Stimulated activated CD8-positive, alpha-beta memory T cell treated with anti-CD3 and anti-CD28 coated beads, Interleukin-12 subunit alpha, Interleukin-12 subunit beta, amount 100 ng/mL, for 24 hours (primary cell): ENCODE measurements around the gene SRPK2.
"Not testable (repeated sequence)": the region's sequence is repeated elsewhere in the genome, so short reads cannot be mapped to it uniquely, and the experiment has no call there.

Experiments used
- DNase-seq: peaks from one replicate; pipeline ENCODE4 v3.0.0-alpha.2; 2020; ENCODE audit errors: extremely low read depth

Gene SRPK2

DNA sequence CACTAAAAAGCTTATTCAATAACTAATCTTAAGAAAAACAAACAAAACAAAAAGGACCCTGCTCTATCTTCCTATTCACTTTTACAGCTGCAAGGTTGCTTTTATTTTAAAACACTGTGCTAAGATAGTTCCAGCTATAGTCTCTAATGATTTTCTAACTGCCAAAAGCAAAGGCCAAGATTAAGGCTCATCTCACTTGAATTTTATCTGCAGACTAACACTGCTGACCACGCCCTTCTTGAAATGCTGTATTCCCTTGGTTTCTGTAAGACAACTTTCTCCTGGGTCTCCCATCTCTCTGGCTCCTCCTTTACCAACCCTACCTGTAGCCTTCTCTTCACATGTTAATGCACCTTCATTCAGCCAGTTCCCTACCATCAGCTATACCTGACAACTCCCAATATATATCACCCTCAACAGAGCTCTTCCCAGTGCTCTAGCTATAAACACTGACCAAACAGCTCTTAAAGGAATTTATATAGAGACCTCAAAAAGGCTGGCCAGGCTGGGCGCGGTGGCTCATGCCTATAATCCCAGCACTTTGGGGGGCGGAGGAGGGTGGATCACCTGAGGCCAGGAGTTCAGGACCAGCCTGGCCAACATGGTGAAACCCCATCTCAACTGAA lies 11.7 kb downstream of the SRPK2 start:
- no peak for DNase-seq

DNA sequence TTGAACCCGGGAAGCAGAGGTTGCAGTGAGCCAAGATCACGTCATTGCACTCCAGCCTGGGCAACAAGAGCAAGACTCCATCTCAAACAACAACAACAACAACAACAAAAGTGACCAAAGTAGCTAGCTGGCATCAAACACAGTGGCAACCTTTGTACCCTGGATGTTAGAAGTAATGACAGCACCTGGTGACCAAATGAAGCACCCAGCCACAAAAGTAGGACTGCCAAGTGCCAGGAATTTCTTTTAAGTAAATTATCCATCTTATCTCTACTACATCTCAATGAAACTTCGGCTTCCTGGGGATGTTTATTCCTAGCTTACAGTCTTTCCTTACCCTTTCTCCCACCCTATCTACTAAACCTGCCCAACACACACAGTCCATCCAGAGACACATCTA lies 18.8 kb downstream of the SRPK2 start:
- no peak for DNase-seq

DNA sequence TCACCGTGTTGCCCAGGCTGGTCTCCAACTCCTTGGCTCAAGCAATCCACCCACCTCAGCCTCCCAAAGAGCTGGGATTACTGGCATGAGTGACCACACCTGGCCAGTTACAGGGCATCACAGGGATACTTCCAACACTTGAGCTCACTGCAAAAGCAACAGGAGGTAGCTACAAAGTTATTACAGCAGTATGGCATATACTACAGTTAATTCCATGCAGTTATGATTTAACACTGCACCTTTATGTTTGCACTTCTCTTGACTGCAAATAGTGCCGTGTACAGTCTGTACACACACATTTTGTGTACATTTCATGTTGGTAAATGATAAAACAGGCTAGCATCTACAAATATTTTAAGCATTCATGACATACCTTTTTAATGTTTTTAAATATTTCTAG lies 21.3 kb downstream of the SRPK2 start:
- DNase-seq, result no peak

DNA sequence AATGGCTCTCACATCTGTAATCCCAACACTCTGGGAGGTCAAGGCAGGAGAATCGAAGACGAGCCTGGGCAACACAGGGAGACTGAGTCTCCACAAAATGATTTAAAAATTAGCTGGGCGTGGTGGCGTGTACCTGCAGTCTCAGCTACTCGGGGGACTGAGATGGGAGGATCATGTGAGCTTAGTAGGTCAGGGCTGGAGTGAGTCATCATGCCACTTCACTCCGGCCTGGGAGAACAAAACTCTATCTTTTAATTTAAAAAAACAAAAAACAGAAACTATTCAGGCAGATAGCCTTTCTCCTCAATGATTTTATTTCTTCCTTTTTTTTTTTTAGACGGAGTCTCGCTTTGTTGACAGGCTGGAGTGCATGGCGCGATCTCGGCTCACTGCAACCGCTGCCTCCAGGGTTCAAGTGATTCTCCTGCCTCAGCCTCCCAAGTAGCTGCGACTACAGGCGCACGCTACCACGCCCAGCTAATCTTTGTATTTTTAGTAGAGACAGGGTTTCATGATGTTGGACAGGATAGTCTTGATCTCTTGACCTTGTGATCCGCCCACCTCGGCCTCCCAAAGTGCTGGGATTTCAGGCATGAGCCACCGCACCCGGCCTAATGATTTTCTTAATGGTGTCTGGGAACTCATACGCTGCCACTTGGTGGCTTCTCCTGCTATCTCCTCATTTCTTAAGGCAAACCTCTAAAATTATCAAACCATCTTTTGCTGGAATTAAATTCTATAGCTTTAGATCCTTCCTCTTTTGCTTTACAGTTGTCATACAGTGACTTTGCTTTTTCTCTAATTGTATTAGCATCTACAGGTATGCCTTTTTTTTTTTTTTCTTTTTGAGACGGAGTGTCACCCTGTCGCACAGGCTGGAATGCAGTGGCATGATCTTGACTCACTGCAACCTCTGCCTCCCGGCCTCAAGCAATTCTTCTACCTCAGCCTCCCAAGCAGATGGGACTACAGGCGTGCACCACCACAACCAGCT lies 22.9 kb downstream of the SRPK2 start:
- no peak for DNase-seq

DNA sequence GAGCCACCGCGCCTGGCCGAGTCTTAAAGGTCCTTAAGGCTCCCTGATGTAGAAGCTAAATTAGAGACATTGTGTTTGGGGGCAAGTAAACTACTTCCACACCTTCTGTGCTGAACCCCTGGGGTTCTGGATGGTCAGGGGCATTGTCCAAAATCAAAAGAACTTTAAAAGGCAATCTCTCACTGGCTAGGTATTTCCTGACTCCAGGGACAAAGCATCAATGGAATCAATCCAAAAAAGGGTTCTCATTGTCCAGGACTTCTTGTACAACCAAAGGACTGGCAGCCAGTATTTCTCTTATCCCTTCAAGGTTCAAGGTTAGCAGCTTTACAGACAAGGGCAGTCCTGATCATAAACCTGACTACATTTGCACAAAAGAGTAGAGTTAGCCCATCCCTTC lies 24.0 kb downstream of the SRPK2 start:
- no peak for DNase-seq

DNA sequence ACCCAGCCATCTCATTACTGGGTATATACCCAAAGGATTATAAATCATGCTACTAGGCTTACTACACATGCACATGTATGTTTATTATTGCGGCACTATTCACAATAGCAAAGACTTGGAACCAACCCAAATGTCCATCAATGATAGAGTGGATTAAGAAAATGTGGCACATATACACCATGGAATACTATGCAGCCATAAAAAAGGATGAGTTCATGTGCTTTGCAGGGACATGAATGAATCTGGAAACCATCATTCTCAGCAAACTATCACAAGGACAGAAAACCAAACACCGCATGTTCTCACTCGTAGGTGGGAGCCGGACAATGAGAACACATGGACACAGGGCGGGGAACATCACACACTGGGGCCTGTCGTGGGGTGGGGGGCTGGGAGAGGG lies 25.1 kb downstream of the SRPK2 start:
- DNase-seq, result not testable (repeated sequence)

DNA sequence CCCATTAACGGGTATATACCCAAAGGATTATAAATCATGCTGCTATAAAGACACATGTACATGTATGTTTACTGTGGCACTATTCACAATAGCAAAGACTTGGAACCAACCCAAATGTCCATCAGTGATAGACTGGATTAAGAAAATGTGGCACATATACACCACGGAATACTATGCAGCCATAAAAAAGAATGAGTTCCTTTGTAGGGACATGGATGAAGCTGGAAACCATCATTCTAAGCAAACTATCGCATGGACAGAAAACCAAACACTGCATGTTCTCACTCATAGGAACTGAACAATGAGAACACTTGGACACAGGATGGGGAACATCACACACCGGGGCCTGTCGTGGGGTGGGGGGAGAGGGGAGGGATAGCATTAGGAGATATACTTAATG lies 26.0 kb downstream of the SRPK2 start:
- DNase-seq, result not testable (repeated sequence)

DNA sequence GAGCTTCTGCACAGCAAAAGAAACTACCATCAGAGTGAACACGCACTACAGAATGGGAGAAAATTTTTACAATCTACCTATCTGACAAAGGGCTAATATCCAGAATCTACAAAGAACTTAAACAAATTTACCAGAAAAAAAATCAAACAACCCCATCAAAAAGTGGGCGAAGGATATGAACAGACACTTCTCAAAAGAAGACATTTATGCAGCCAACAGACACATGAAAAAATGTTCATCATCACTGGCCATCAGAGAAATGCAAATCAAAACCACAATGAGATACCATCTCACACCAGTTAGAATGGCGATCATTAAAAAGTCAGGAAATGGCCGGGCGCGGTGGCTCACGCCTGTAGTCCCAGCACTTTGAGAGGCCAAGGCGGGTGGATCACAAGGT lies 26.7 kb downstream of the SRPK2 start:
- DNase-seq, result not testable (repeated sequence)

DNA sequence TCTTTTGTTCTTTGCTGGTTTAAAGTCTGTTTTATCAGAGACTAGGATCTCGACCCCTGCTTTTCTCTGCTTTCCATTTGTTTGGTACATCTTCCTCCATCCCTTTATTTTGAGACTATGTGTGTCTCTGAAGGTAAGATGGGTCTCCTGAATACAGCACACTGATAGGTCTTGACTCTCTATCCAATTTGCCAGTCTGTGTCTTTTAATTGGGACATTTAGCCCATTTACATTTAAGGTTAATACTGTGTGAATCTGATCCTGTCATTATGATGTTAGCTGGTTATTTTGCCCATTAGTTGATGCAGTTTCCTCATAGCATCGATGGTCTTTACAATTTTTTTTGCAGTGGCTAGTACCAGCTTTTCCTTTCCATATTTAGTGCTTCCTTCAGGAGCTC lies 28.6 kb downstream of the SRPK2 start:
- DNase-seq, result not testable (repeated sequence)

DNA sequence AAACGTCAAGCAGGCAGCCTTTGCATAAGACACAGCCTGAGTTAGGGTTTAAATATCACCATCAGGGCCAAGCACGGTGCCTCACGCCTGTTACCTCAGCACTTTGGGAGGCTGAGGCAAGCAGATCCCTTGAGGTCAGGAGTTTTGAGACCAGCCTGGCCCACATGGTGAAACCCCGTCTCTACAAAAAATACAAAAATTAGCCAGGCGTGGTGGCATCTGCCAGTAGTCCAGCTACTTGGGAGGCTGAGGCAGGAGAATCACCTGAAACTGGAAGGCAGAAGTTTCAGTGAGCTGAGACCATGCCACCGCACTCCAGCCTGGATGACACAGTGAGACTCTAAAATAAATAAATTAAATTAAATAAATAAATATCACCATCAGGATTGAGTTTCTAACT lies 33.0 kb downstream of the SRPK2 start:
- no peak for DNase-seq

DNA sequence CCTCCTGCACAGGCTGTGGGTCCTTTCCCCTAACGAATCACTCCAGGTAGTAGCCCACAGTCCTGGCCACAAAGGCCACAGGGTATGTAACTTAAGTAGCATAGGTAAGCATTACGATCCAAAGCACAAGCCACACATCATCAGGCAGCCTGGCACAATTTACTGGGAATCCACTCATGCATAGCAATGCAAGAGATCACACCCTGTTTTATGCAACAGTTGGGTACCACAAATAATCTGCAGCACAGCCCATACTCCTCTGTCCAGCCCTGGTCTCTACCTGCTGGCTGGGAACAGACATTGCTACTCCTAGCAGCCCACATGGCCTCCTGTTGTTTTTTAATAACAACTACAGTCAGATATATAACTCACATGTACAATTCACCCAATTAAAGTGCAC lies 34.3 kb downstream of the SRPK2 start:
- no peak for DNase-seq

DNA sequence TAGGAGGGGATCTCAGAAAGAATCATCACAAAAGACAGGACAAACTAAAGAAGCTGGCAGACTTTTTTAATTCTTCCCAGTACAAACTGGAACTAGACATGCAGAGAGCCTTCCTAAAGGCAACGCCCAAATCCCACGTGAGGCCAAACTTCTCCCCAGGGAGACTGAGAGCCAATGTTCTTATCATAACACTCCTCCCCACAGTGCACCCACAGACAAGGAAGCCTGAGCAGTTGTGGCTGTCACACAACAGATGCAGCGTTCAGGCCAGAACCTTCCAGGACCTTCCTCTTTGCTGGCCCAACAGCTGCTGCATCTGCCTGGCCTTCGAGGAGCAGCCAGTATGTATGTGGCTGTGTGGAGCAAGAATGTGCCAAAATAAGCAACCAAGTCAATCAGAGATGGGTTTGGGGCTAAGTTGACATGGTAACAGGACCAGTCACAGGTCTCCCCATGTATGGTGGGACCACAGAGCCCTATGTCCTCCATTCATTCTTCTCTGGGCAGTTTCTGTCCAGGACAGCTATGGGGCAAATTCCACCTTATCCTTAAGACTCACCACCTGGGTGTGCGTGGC lies 34.9 kb downstream of the SRPK2 start:
- DNase-seq, result no peak

DNA sequence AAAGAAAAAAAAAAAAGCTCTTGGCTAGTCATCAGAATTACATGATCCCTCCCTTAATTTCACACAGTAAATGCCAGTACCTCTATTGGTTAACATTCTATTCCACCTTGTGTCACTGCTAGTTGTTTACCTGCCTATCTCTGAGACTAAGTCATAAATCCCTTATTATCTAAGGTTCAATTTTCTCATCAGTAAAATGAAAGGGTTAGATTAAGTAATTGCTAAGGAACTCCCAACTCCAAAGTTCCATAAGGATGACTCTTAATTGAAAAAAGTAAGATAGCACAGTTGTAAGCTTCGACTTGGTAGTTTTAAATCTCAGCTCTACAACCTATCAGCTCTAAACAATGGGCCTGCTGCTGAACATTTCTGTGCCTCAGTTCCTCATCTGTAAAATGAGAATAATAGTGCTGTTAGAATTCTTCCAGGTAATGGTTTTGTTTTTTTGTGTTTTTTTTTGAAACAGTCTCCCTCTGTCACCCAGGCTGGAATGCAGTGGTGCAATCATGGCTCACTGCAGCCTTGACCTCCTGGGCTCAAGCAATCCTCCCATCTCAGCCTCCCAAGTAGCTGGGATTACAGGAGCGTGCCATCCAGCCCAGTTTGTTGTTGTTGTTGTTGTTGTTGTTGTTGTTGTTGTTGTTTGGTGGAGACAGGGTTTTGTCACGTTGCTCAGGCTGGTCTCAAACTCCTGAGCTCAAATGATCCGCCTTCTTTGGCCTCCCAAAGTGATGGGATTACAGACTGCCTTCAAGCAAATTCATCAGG lies 35.6 kb downstream of the SRPK2 start:
- no peak for DNase-seq

DNA sequence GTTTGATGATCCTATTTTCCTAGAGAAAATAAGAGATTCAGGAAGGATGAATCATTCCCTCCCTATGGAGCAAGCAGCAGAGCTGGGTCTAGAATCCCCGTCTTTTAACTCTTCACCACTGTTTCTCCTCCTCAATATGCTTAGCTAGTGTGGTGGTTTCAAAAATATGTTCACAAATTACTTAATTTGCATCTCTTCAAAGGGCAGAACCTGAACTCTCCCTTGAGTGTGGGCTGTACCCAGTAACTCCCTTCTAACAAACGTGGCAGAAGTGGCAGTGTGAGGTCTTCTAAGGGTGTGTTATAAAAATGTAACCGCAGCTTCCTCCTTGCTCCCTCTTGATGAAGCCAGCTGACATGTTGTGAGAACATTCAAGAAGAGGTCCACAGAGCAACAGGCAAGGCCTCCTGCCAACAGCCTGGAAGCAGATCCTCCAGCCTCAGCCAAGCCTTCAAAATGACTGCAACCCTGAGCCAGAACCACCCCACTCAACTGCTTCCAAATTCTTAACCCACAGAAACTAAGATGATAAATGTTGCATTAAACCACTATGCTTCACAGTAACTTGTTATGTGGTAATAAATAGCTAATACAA lies 36.6 kb downstream of the SRPK2 start:
- DNase-seq, result peak; percentile 16

DNA sequence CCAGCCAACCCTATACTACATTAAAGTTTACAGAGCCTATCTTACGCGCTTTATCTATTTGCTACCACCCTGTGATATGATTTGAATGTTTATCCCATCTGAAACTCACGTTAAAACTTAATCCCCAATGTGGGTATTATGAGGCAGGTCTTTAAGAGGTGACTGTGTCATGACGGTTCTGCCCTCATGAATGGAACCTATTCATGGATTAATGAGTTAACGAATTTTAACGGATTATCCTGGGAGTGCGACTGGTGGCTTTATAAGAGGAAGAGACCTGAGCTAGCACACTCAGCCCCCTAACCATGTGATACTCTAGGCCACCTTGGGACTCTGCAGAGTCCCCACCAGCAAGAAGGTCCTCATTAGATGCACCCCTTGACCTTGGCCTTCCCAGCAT lies 37.8 kb downstream of the SRPK2 start:
- no peak for DNase-seq

DNA sequence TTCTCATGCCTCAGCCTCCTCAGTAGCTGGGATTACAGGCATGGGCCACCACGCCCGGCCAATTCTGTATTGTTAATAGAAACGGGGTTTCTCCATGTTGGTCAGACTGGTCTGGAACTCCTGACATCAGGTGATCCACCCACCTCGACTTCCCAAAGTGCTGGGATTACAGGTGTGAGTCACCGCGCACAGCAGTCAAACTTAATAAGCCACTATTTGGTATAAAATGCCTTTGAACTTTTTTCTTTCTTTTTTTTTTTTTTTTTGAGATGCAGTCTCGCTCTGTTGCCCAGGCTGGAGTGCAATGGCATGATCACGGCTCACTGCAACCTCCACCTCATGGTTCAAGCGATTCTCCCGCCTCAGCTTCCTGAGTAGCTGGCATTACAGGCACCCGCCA lies 40.5 kb downstream of the SRPK2 start:
- not testable (repeated sequence) for DNase-seq

DNA sequence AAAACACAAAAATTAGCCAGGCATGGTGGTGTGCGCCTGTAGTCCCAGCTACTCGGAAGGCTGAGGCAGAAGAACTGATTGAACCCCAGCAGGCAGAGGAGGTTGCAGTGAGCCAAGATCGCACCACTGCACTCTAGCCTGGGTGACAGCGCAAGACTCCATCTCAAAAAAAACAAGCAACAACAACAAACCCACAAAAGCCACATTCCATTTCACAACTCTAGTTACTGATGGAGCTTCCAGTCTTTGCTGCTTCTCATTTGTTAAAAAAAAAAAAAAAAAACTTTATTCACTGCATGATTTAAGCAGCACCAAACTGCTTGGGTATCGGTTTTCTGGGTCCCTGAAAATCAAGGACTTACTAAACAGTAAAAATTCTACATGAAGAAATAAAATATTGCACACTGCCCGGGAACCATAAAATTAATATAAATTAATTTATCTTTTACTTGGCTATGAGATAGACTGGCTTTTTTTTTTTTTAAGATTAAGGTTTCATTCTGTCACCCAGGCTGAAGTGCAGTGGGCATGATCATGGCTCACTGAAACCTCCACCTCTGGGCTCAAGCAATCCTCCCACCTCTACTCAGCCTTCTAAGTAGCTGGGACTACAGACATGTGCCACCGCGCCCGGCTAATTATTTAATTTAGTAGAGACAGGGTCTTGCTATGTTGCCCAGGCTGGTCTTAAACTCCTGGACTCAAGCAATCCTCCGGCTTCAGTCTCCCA lies 42.0 kb downstream of the SRPK2 start:
- DNase-seq, result no peak

DNA sequence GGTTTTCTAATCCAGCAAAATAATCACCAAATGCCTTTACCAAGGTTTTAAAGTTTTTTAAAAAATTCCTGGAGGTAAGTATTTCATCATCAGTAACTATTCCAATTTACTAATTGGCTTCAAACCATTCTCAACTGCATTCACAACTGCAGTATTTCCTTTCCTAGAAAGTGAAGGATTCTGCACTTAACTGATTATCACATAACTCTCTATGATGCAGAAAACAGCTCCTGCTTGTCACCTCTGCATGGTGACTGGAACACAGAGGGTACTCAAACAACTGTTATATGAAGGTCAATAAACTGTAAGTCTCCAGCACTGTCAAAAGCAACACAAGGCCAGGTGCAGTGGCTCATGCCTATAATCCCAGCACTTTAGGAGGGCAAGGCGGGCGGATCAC lies 42.6 kb downstream of the SRPK2 start:
- no peak for DNase-seq

DNA sequence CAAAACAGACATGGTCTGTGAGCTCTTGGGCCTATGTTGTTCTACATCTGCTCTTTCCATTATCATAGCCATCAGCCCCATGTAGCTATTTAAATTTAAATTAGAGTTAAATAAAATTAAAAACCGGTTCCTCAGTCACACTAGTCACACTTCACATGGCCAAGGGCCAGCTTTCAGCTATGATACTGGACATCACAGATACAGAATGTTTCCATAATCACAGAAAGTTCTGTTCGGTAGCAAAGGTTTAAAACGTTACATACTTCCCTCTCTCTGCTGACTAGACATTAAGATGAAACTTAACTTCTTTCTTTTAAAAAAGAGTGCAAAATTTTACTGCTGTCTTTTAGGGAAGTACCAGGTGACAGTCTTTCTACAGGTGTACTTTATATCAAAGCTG lies 43.0 kb downstream of the SRPK2 start:
- DNase-seq, result no peak

DNA sequence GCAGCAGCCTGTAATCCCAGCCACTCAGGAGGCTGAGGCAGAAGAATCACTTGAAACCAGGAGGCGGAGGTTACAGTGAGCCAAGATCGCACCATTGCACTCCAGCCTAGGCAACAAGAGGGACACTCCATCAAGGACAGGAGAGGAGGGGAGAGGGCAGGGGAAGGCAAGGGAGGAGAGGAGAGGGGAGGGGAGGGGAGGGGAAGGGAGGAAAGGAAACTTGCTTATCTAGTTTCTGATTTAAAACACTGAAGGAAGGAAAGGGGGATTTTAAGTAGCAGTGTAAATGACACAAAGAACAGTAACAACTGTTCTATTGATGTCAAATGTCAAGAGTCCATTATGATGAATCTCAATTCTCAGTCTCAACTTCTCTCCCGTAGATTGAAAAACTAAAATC lies 43.7 kb downstream of the SRPK2 start:
- no peak for DNase-seq
